Brain microvascular endothelial cell (primary cell): ENCODE data around the gene SLC29A2.
A peak's percentile ranks its signal among the peaks of the same experiment; 100 is the strongest.
"Not testable (repeated sequence)": the region's sequence is repeated elsewhere in the genome, so short reads cannot be mapped to it uniquely, and the experiment has no call there.

Experiments
- DNase-seq: peaks from one replicate; pipeline ENCODE4 v3.0.0-alpha.2; 2020
- H3K27ac ChIP-seq: fragments of 250-450 bp; sonication (Bioruptor Pico); 2 replicates; pipeline ENCODE4 v1.5.1; 2020; ENCODE audit warnings: mild to moderate bottlenecking, moderate library complexity
- H3K27me3 ChIP-seq: fragments of 250-450 bp; sonication (Bioruptor Pico); replicated peaks from 2 replicates; pipeline ENCODE4 v1.5.1; 2020; ENCODE audit warnings: mild to moderate bottlenecking
- H3K36me3 ChIP-seq: fragments of 250-450 bp; sonication (Bioruptor Pico); replicated peaks from 2 replicates; pipeline ENCODE4 v1.5.1; 2020; ENCODE audit warnings: mild to moderate bottlenecking
- H3K4me3 ChIP-seq: 2 replicates; pipeline ENCODE4 v1.5.1; 2011; ENCODE audit warnings: low read depth, mild to moderate bottlenecking, control low read depth, low read length, moderate library complexity
- CTCF ChIP-seq: IDR thresholded peaks from 2 replicates; pipeline ENCODE4 v1.5.1; 2011; ENCODE audit warnings: low read depth, mild to moderate bottlenecking, moderate library complexity, low read length, control low read depth, inconsistent platforms; ENCODE audit errors: missing control alignments
- in situ Hi-C: cut with HindIII; loops from 2 replicates; pipeline ENCODE4 v1.10.0; 2017; ENCODE audit warnings: low sequenced_read_pairs, low pct_ligation_motif_present

Gene SLC29A2

GRCh38 chr11:66360406-66361073 lies 11.0 kb downstream of the SLC29A2 start:
- no peak for DNase-seq
- in situ Hi-C loops: no loop called here
- Histone ChIP-seq H3K4me3 (no peak overlapping the region), H3K36me3 (no peaks in the 10 kb centered on the region), H3K27me3 (no peaks in the 10 kb centered on the region), H3K27ac (no peak overlapping the region)
- no peak for TF ChIP-seq CTCF

GRCh38 chr11:66359662-66360087 lies 11.9 kb downstream of the SLC29A2 start:
- Histone ChIP-seq H3K27ac (no peak overlapping the region), H3K36me3 (no peaks in the 10 kb centered on the region), H3K4me3 (no peak overlapping the region), H3K27me3 (no peaks in the 10 kb centered on the region)
- in situ Hi-C loops: no loop called here
- no peak for DNase-seq
- TF ChIP-seq CTCF: no peak

- H3K27ac ChIP-seq, in situ Hi-C loops, H3K4me3 ChIP-seq, H3K27me3 ChIP-seq, H3K36me3 ChIP-seq, DNase-seq: not testable (repeated sequence)
Observed at GRCh38 chr11:66350560-66351235, 20.9 kb downstream of the SLC29A2 start.

GRCh38 chr11:66349084-66349386 lies 22.5 kb downstream of the SLC29A2 start:
- DNase-seq: no peak
- no peak overlapping the region for H3K4me3 ChIP-seq
- in situ Hi-C loops: no loop called here
- no peaks in the 10 kb centered on the region for H3K36me3 ChIP-seq
- TF ChIP-seq CTCF: no peak
- no peaks in the 10 kb centered on the region for H3K27me3 ChIP-seq
- no peak overlapping the region for H3K27ac ChIP-seq

- in situ Hi-C loops: no loop called here
- peak within 1 kb of the TSS; percentile 43 for H3K27ac ChIP-seq
- no peak for TF ChIP-seq CTCF
Observed at GRCh38 chr11:66347425-66348276, 23.9 kb downstream of the SLC29A2 start, which contains the start of gene B4GAT1. Gene B4GAT1, minus strand, starts transcription at chr11:66347629. Its CDS starts 84 bp downstream, at chr11:66347545.

More at GRCh38 chr11:66347425-66348276, 23.9 kb downstream of the SLC29A2 start, which contains the start of gene B4GAT1:
- Histone ChIP-seq H3K27me3 (no peaks in the 10 kb centered on the region), H3K4me3 (peak within 1 kb of the TSS; percentile 88), H3K36me3 (no peaks in the 10 kb centered on the region)
- peak; percentile 87 for DNase-seq
